OCI-LY7 (cell line): ENCODE data around the gene NEDD9. TPM values are rescaled to one million over a fixed set of nuclear protein-coding genes. Genes with fewer than 3 reads are reported as not detected.

Experiments used
- BruUV-seq: library from RNA; stranded (reverse); fragments of 400-500 nt; replicated peaks from 2 replicates; lab custom pipeline; 2021; lab: Mats Ljungman, UMichigan
- CTCF ChIA-PET: fragments of 300-600 bp; sonication (Branson Sonifier 250); formaldehyde crosslinking; loops from one replicate; lab custom pipeline; 2022; ENCODE audit warnings: antibody characterized with exemption; ENCODE audit not compliant: unreplicated experiment; lab: Charles Lee
- POLR2A ChIA-PET: fragments of 300-600 bp; sonication (Branson Sonifier 250); formaldehyde crosslinking; loops from one replicate; lab custom pipeline; 2022; ENCODE audit warnings: antibody characterized with exemption; lab: Charles Lee
- DNase-seq: peaks from one replicate; pipeline ENCODE4 v3.0.0-alpha.2; 2015; ENCODE audit warnings: low spot score
- H2AFZ ChIP-seq: fragments of 200-600 bp; sonication (generic), shearing (Covaris generic); 2 replicates; pipeline ENCODE4 v1.6.1; 2014; ENCODE audit warnings: mild to moderate bottlenecking, antibody characterized with exemption, low read length, moderate library complexity
- H3K27ac ChIP-seq: fragments of 200-600 bp; sonication (generic); 2 replicates; pipeline ENCODE4 v1.5.1; 2014; ENCODE audit warnings: mixed run types, low read depth, mild to moderate bottlenecking, moderate library complexity, low read length, inconsistent platforms; ENCODE audit not compliant: poor library complexity, severe bottlenecking
- H3K36me3 ChIP-seq: fragments of 200-600 bp; sonication (generic); 2 replicates; pipeline ENCODE4 v1.6.1; 2014; ENCODE audit warnings: mild to moderate bottlenecking, antibody characterized with exemption, low read length, moderate library complexity, mixed read lengths; ENCODE audit not compliant: insufficient read depth
- H3K4me1 ChIP-seq: fragments of 200-600 bp; sonication (generic); 2 replicates; pipeline ENCODE4 v1.5.1; 2014; ENCODE audit warnings: mild to moderate bottlenecking, low read length; ENCODE audit not compliant: insufficient read depth, poor library complexity, severe bottlenecking
- H3K4me2 ChIP-seq: fragments of 200-600 bp; sonication (generic); 2 replicates; pipeline ENCODE4 v1.6.1; 2014; ENCODE audit warnings: mild to moderate bottlenecking, low read length
- H3K4me3 ChIP-seq: fragments of 200-600 bp; sonication (generic); 2 replicates; pipeline ENCODE4 v1.5.1; 2014; ENCODE audit warnings: mild to moderate bottlenecking, low read depth, low read length; ENCODE audit not compliant: poor library complexity, severe bottlenecking
- H3K79me2 ChIP-seq: fragments of 200-600 bp; sonication (generic); 2 replicates; pipeline ENCODE4 v1.6.1; 2016; ENCODE audit warnings: low read depth, mild to moderate bottlenecking, low read length, moderate library complexity, mixed read lengths; ENCODE audit not compliant: insufficient read depth
- H3K9me2 ChIP-seq: fragments of 200-600 bp; sonication (generic); 2 replicates; pipeline ENCODE4 v1.6.1; 2016; ENCODE audit warnings: mild to moderate bottlenecking, low read length, mixed read lengths; ENCODE audit not compliant: insufficient read depth
- H3K9me3 ChIP-seq: fragments of 200-600 bp; sonication (generic); 2 replicates; pipeline ENCODE4 v1.6.1; 2014; ENCODE audit warnings: mild to moderate bottlenecking, mixed run types, low read length, mixed read lengths
- H4K20me1 ChIP-seq: fragments of 200-600 bp; sonication (generic); 2 replicates; pipeline ENCODE4 v1.6.1; 2014; ENCODE audit warnings: mild to moderate bottlenecking, antibody characterized with exemption, low read length, moderate library complexity, mixed read lengths; ENCODE audit not compliant: insufficient read depth
- CTCF ChIP-seq: fragments of 200-600 bp; sonication (generic); conservative IDR thresholded peaks from 2 replicates; pipeline ENCODE4 v1.5.1; 2014; ENCODE audit warnings: mild to moderate bottlenecking, antibody characterized with exemption, low read length, moderate library complexity, mixed read lengths
- EZH2phosphoT487 ChIP-seq: fragments of 200-600 bp; sonication (generic); IDR thresholded peaks from 2 replicates; pipeline ENCODE4 v1.6.1; 2018; ENCODE audit warnings: low read depth, borderline replicate concordance, mild to moderate bottlenecking, mixed run types, antibody characterized with exemption, low read length, moderate library complexity, mixed read lengths
- intact Hi-C: fragments of 100-400 bp; cut with micrococcal nuclease; formaldehyde crosslinking; loops from one replicate; pipeline ENCODE4 v1.10.0; 2022; ENCODE audit not compliant: unreplicated experiment
- total RNA-seq, 2 experiments: library from RNA; depleted of rRNA in 1 of 2; stranded (reverse); fragments of >200 nt in 1 of 2; shearing (Covaris generic) in 1 of 2; gene quantifications; 2 replicates each; pipeline ENCODE4 v1.2.3, GENCODE V29; 2014 to 2022

The NEDD9 gene
- total RNA-seq, 2 experiments from 2014 or later, result 13.0 to 41.6 TPM

- H3K4me3 ChIP-seq, result no peak overlapping the region
- no peaks in the 10 kb centered on the region for H3K79me2 ChIP-seq
- H3K9me2 ChIP-seq, result no peaks in the 10 kb centered on the region
- no peaks in the 10 kb centered on the region for H4K20me1 ChIP-seq
- POLR2A ChIA-PET, result no interaction called here
- H3K27ac ChIP-seq, result no peak overlapping the region
- H3K4me1 ChIP-seq, result no peaks in the 10 kb centered on the region
- H2AFZ ChIP-seq, result no peak overlapping the region
- no peaks in the 10 kb centered on the region for H3K36me3 ChIP-seq
- no peak for TF ChIP-seq EZH2phosphoT487
- TF ChIP-seq CTCF, result no peak
- intact Hi-C loops, result no loop called here
- H3K4me2 ChIP-seq, result no peak overlapping the region
- BruUV-seq, result no TSS peak
- H3K9me3 ChIP-seq, result no peaks in the 10 kb centered on the region
- no peak for DNase-seq
- CTCF ChIA-PET, result no interaction called here
These were observed 79.0 kb downstream of the NEDD9 start for GRCh38 chr6:11153447-11153846.

- DNase-seq, result no peak
- ChIA-PET POLR2A (no interaction called here), CTCF (no interaction called here)
- no peak overlapping the region for H2AFZ ChIP-seq
- no peak overlapping the region for H3K4me2 ChIP-seq
- TF ChIP-seq CTCF (no peak), EZH2phosphoT487 (no peak)
- no peak overlapping the region for H3K27ac ChIP-seq
- BruUV-seq, result no TSS peak
- no peaks in the 10 kb centered on the region for H4K20me1 ChIP-seq
- no peaks in the 10 kb centered on the region for H3K9me2 ChIP-seq
- no peaks in the 10 kb centered on the region for H3K36me3 ChIP-seq
- no peaks in the 10 kb centered on the region for H3K4me1 ChIP-seq
- intact Hi-C loops, result no loop called here
- no peaks in the 10 kb centered on the region for H3K9me3 ChIP-seq
- no peak overlapping the region for H3K4me3 ChIP-seq
- H3K79me2 ChIP-seq, result no peaks in the 10 kb centered on the region
These were observed 79.9 kb downstream of the NEDD9 start for GRCh38 chr6:11152581-11152980.

GRCh38 chr6:11151488-11151887 is 81.0 kb downstream of the NEDD9 start:
- no peaks in the 10 kb centered on the region for H3K9me3 ChIP-seq
- H2AFZ ChIP-seq, result no peak overlapping the region
- no peaks in the 10 kb centered on the region for H3K79me2 ChIP-seq
- H3K36me3 ChIP-seq, result no peaks in the 10 kb centered on the region
- no peak for TF ChIP-seq CTCF
- TF ChIP-seq EZH2phosphoT487, result no peak
- ChIA-PET POLR2A (interaction anchor here (1.0 kb wide), 1 partner anchor 349 kb away, joined by 3 read pairs; no protein-coding TSS in a partner anchor), CTCF (no interaction called here)
- H3K27ac ChIP-seq, result no peak overlapping the region
- no peaks in the 10 kb centered on the region for H3K4me1 ChIP-seq
- H3K9me2 ChIP-seq, result no peaks in the 10 kb centered on the region
- no peak overlapping the region for H3K4me2 ChIP-seq
- DNase-seq, result no peak
- BruUV-seq, result no TSS peak
- intact Hi-C loops, result no loop called here
- H4K20me1 ChIP-seq, result no peaks in the 10 kb centered on the region
- H3K4me3 ChIP-seq, result no peak overlapping the region
